Karpas-422 (cell line): Measurements from ENCODE around the gene MPG. TPM values are rescaled to one million over a fixed set of nuclear protein-coding genes. Genes with fewer than 3 reads are reported as not detected.
"Not testable (repeated sequence)": the region's sequence is repeated elsewhere in the genome, so short reads cannot be mapped to it uniquely, and the experiment has no call there.

Source experiments
- DNase-seq: peaks from one replicate; pipeline ENCODE4 v3.0.0-alpha.2; 2015
- H2AFZ ChIP-seq: fragments of 200-600 bp; sonication (generic); 2 replicates; pipeline ENCODE4 v1.6.1; 2014; ENCODE audit warnings: antibody characterized with exemption, low read length, mixed read lengths
- H3K27ac ChIP-seq: fragments of 200-600 bp; sonication (generic); 2 replicates; pipeline ENCODE4 v1.5.1; 2014; ENCODE audit warnings: mild to moderate bottlenecking, low read length, moderate library complexity
- H3K27me3 ChIP-seq: fragments of 200-600 bp; sonication (generic); 2 replicates; pipeline ENCODE4 v1.6.1; 2014; ENCODE audit warnings: low read length, mixed read lengths
- H3K36me3 ChIP-seq: fragments of 200-600 bp; sonication (generic); 2 replicates; pipeline ENCODE4 v1.6.1; 2014; ENCODE audit warnings: low read length, mixed read lengths; ENCODE audit not compliant: insufficient read depth
- H3K4me1 ChIP-seq: fragments of 200-600 bp; sonication (generic); 2 replicates; pipeline ENCODE4 v1.6.1; 2014; ENCODE audit warnings: mild to moderate bottlenecking, low read length, mixed read lengths
- H3K4me2 ChIP-seq: fragments of 200-600 bp; sonication (generic); 2 replicates; pipeline ENCODE4 v1.6.1; 2014; ENCODE audit warnings: low read length, low read depth, mild to moderate bottlenecking; ENCODE audit not compliant: poor library complexity, severe bottlenecking
- H3K4me3 ChIP-seq: fragments of 200-600 bp; sonication (generic); 2 replicates; pipeline ENCODE4 v1.5.1; 2014; ENCODE audit warnings: mild to moderate bottlenecking, antibody characterized with exemption, low read length, mixed read lengths
- H3K79me2 ChIP-seq: fragments of 200-600 bp; sonication (generic); 2 replicates; pipeline ENCODE4 v1.6.1; 2014; ENCODE audit warnings: mild to moderate bottlenecking, low read length, mixed read lengths
- H3K9ac ChIP-seq: fragments of 200-600 bp; sonication (generic); 2 replicates; pipeline ENCODE4 v1.6.0; 2014; ENCODE audit warnings: low read length
- H3K9me2 ChIP-seq: fragments of 200-600 bp; sonication (generic), shearing (Covaris generic); replicated peaks from 2 replicates; pipeline ENCODE4 v1.6.0; 2014; ENCODE audit warnings: mild to moderate bottlenecking, low read length, moderate library complexity; ENCODE audit not compliant: insufficient read depth
- H3K9me3 ChIP-seq: fragments of 300-700, 200-600 bp; sonication (generic); 2 replicates; pipeline ENCODE4 v1.6.1; 2014; ENCODE audit warnings: low read length, mixed read lengths
- H4K20me1 ChIP-seq: fragments of 200-600 bp; sonication (generic); 2 replicates; pipeline ENCODE4 v1.6.1; 2014; ENCODE audit warnings: mild to moderate bottlenecking, antibody characterized with exemption, low read length, low read depth; ENCODE audit not compliant: insufficient read depth
- total RNA-seq: library from RNA; depleted of rRNA; stranded (reverse); fragments of >200 nt; shearing (Covaris generic); gene quantifications from 2 replicates; pipeline ENCODE4 v1.2.3, GENCODE V29; 2014; ENCODE audit warnings: low replicate concordance

Gene MPG
- total RNA-seq, 1 experiment from 2014 or later, result 182 TPM

- no peak for DNase-seq
- Histone ChIP-seq H3K4me2 (no peak overlapping the region), H3K9me3 (no peaks in the 10 kb centered on the region), H3K27me3 (no peaks in the 10 kb centered on the region), H3K9me2 (no peaks in the 10 kb centered on the region), H3K4me3 (no peak overlapping the region), H4K20me1 (0 out of 2 replicates have a peak, but pooled peaks cover 7% of the 10 kb centered on the region), H3K9ac (no peak overlapping the region), H2AFZ (no peak overlapping the region), H3K4me1 (peaks cover 9% of the 10 kb centered on the region), H3K79me2 (no peaks in the 10 kb centered on the region), H3K27ac (no peak overlapping the region), H3K36me3 (peaks cover 7% of the 10 kb centered on the region)
Observed at GRCh38 chr16:36336-36984, 41.6 kb upstream of the MPG start.

- H3K79me2 ChIP-seq, result no peaks in the 10 kb centered on the region; the same call in 1 of the 2 replicates
- H3K36me3 ChIP-seq, result peaks cover 18% of the 10 kb centered on the region
- no peaks in the 10 kb centered on the region for H3K27me3 ChIP-seq
- no peak overlapping the region for H3K9ac ChIP-seq
- no peaks in the 10 kb centered on the region for H3K9me2 ChIP-seq
- 0 out of 2 replicates have a peak, but pooled peaks cover 11% of the 10 kb centered on the region for H4K20me1 ChIP-seq
- no peak overlapping the region for H3K4me3 ChIP-seq
- H3K4me1 ChIP-seq, result peaks cover 9% of the 10 kb centered on the region
- DNase-seq, result no peak
- H3K27ac ChIP-seq, result no peak overlapping the region
- no peaks in the 10 kb centered on the region for H3K9me3 ChIP-seq
- no peak overlapping the region for H2AFZ ChIP-seq
- H3K4me2 ChIP-seq, result no peak overlapping the region
Observed at GRCh38 chr16:37511-37910, 40.5 kb upstream of the MPG start.

- H3K4me3 ChIP-seq, H3K27ac ChIP-seq, H3K27me3 ChIP-seq, H3K9ac ChIP-seq, H2AFZ ChIP-seq, DNase-seq, H3K9me3 ChIP-seq, H3K9me2 ChIP-seq, H3K4me2 ChIP-seq, H3K4me1 ChIP-seq, H3K79me2 ChIP-seq: not testable (repeated sequence)
- Histone ChIP-seq H4K20me1 (0 out of 2 replicates have a peak, but pooled peaks cover 17% of the 10 kb centered on the region), H3K36me3 (peaks cover 23% of the 10 kb centered on the region)
Observed at GRCh38 chr16:38206-38605, 39.8 kb upstream of the MPG start.

- Histone ChIP-seq H3K9me2 (no peaks in the 10 kb centered on the region), H3K27me3 (no peaks in the 10 kb centered on the region), H3K4me3 (no peak overlapping the region), H3K9me3 (no peaks in the 10 kb centered on the region), H3K4me2 (no peak overlapping the region), H3K4me1 (peaks cover 9% of the 10 kb centered on the region), H3K79me2 (peaks cover 3% of the 10 kb centered on the region; the same call in 1 of the 2 replicates), H3K27ac (0 out of 2 replicates have a peak overlapping the region, but pooled peaks have one; percentile 34), H3K9ac (0 out of 2 replicates have a peak overlapping the region, but pooled peaks have one; percentile 12), H4K20me1 (0 out of 2 replicates have a peak, but pooled peaks cover 20% of the 10 kb centered on the region), H2AFZ (no peak overlapping the region), H3K36me3 (peaks cover 26% of the 10 kb centered on the region)
- peak; percentile 67 for DNase-seq
Observed at GRCh38 chr16:38941-39892, 38.8 kb upstream of the MPG start.

DNA sequence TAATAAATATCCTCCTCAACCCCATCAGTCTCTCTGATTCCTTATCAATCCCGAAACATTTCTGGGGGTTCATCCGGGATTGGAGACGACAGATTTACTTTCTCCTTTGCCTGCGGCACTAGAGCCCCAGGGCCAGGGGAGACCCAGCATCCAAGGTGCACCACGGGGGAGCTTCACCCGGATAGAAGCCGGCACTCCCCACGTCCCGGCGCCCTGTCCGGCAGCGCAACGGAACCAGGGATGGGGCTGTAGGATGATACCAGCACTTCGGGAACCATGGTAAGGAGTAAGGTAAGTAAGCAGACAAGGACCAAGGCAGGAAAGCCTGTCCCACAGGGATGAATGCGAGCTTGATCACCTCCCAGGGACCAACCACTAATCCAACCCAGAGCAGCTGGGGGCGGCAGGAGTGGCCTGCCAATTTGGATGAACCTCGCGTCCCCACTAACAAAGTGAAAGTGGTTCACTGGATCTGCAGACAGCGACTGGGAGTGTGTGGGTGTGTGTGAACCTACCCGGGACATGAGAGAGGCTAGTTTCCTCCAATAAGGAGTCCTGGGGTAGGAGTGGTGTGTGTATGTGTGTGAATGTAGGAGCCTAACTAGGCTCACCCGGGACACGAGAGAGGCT, 36.5 kb upstream of the MPG start:
- no peaks in the 10 kb centered on the region for H3K27me3 ChIP-seq
- peaks cover 27% of the 10 kb centered on the region; the same call in 1 of the 2 replicates for H4K20me1 ChIP-seq
- no peak overlapping the region for H3K27ac ChIP-seq
- H3K4me1 ChIP-seq, result peaks cover 9% of the 10 kb centered on the region
- no peak overlapping the region for H3K4me2 ChIP-seq
- peaks cover 12% of the 10 kb centered on the region for H3K79me2 ChIP-seq
- H3K9me2 ChIP-seq, result no peaks in the 10 kb centered on the region
- no peak overlapping the region for H2AFZ ChIP-seq
- DNase-seq, result no peak
- H3K9ac ChIP-seq, result no peak overlapping the region
- peaks cover 42% of the 10 kb centered on the region for H3K36me3 ChIP-seq
- H3K9me3 ChIP-seq, result no peaks in the 10 kb centered on the region
- H3K4me3 ChIP-seq, result no peak overlapping the region

GRCh38 chr16:42069-42457, 36.0 kb upstream of the MPG start:
- DNase-seq, result no peak
- Histone ChIP-seq H3K9me2 (no peaks in the 10 kb centered on the region), H4K20me1 (peaks cover 28% of the 10 kb centered on the region), H3K4me3 (no peak overlapping the region), H3K36me3 (peaks cover 47% of the 10 kb centered on the region), H3K9ac (no peak overlapping the region), H2AFZ (no peak overlapping the region), H3K27ac (no peak overlapping the region), H3K27me3 (no peaks in the 10 kb centered on the region), H3K9me3 (no peaks in the 10 kb centered on the region), H3K4me1 (peaks cover 9% of the 10 kb centered on the region), H3K79me2 (peaks cover 14% of the 10 kb centered on the region), H3K4me2 (no peak overlapping the region)

DNA sequence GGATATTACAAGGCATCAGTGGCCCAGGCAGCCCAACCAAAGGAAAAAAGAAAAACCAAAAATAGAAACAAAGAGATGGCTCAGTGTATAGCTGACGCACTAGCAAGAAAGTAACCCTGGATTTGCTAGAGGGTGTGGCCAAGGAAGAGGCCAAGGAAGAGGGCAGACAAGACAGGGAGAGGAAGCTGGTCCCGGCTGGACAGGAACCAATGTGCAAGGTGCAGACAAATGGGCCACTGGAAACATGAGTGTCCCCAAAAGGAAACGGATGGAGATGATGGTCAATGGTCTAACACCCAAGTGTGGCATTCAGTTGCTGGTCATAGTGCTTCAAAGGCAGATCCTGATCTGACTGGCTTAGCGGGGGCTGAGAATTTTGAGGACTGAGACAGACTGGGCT, 35.3 kb upstream of the MPG start:
- H2AFZ ChIP-seq, result no peak overlapping the region
- no peak for DNase-seq
- no peak overlapping the region for H3K4me2 ChIP-seq
- no peak overlapping the region for H3K9ac ChIP-seq
- peaks cover 18% of the 10 kb centered on the region for H3K79me2 ChIP-seq
- H3K27ac ChIP-seq, result no peak overlapping the region
- peaks cover 28% of the 10 kb centered on the region for H4K20me1 ChIP-seq
- H3K4me1 ChIP-seq, result peaks cover 9% of the 10 kb centered on the region
- no peaks in the 10 kb centered on the region for H3K9me3 ChIP-seq
- peaks cover 50% of the 10 kb centered on the region for H3K36me3 ChIP-seq
- no peak overlapping the region for H3K4me3 ChIP-seq
- H3K27me3 ChIP-seq, result no peaks in the 10 kb centered on the region
- no peaks in the 10 kb centered on the region for H3K9me2 ChIP-seq

DNA sequence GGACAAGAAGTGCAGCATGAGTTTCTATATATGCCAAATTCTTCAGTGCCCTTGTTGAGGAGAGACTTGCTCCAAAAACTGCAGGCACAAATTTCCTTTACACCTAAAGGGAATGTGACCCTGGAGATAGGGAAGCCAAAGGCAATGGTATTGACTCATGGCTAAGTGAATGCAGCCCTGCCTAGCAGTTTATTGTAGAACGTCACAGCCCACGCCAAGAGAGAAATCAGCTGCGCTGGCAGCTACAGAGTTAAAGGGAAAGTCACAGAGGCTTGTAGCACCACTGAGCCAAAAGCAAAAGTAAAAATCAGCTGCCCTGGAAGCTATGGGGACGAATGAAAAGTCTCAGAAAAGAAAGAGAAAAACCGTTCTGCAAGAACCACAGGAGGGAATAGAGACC, 34.7 kb upstream of the MPG start:
- no peaks in the 10 kb centered on the region for H3K27me3 ChIP-seq
- H3K9ac ChIP-seq, result no peak overlapping the region
- peaks cover 28% of the 10 kb centered on the region for H4K20me1 ChIP-seq
- no peaks in the 10 kb centered on the region for H3K9me2 ChIP-seq
- H3K27ac ChIP-seq, result no peak overlapping the region
- H2AFZ ChIP-seq, result no peak overlapping the region
- H3K9me3 ChIP-seq, result no peaks in the 10 kb centered on the region
- no peak overlapping the region for H3K4me2 ChIP-seq
- no peak for DNase-seq
- H3K4me1 ChIP-seq, result peaks cover 9% of the 10 kb centered on the region
- H3K4me3 ChIP-seq, result no peak overlapping the region
- peaks cover 53% of the 10 kb centered on the region for H3K36me3 ChIP-seq
- peaks cover 21% of the 10 kb centered on the region for H3K79me2 ChIP-seq
